Erythroblast (primary cell): ENCODE data around the gene MYH9.

Source experiments
- GATA1 ChIP-seq: IDR thresholded peaks from 2 replicates; pipeline ENCODE4 v1.6.1; 2011; ENCODE audit warnings: low read depth, mild to moderate bottlenecking, control low read depth, low read length, moderate library complexity
- POLR2A ChIP-seq: IDR thresholded peaks from 2 replicates; pipeline ENCODE4 v1.6.1; 2011; ENCODE audit warnings: mild to moderate bottlenecking, low read length

GRCh38 chr22:36351921-36352802 lies 35.6 kb downstream of the MYH9 start:
- no peak for TF ChIP-seq POLR2A
- TF ChIP-seq GATA1, result no peak
